HCT116 (cell line): ENCODE data around the gene PHF13. TPM values are rescaled to one million over a fixed set of nuclear protein-coding genes. Genes with fewer than 3 reads are reported as not detected.

ENCODE experiments used
- ATAC-seq: fragments of 200-7000 bp; cut with Tn5 transposase; 2 replicates; pipeline ENCODE4 v1.9.1; 2020; ENCODE audit warnings: mild to moderate bottlenecking, moderate library complexity
- BruUV-seq: library from RNA; stranded (reverse); fragments of 400-500 nt; replicated peaks from 2 replicates; lab custom pipeline; 2021; lab: Mats Ljungman, UMichigan
- CTCF ChIA-PET: fragments of 300-600 bp; sonication (Branson Sonifier 250); formaldehyde crosslinking; loops from one replicate; lab custom pipeline; 2021; ENCODE audit warnings: antibody characterized with exemption; lab: Charles Lee
- POLR2A ChIA-PET: fragments of 300-600, 350-600 bp; sonication (Branson Sonifier 250); formaldehyde crosslinking; loops from one replicate; lab custom pipeline; 2021; ENCODE audit warnings: antibody characterized with exemption; lab: Charles Lee
- RAD21 ChIA-PET, 2 experiments: fragments of 300-600 bp; sonication (Branson Sonifier 250); formaldehyde crosslinking; loops; one replicate each; lab custom pipeline; 2023; ENCODE audit warnings: low total read pairs in 2 of 2; ENCODE audit not compliant: uncharacterized antibody in 2 of 2, unreplicated experiment in 2 of 2, low non-redundant PET in 1 of 2; lab: Charles Lee
- DNase-seq: peaks from one replicate; pipeline ENCODE4 v3.0.0-alpha.2; 2010; ENCODE audit warnings: low read depth, low spot score
- H2AFZ ChIP-seq: fragments of 200-600 bp; shearing (Covaris generic), sonication (generic); 2 replicates; pipeline ENCODE4 v1.6.1; 2017; ENCODE audit warnings: low read depth, mixed run types, mixed read lengths, antibody characterized with exemption, low read length; ENCODE audit not compliant: poor library complexity, severe bottlenecking
- H3K27ac ChIP-seq: 2 replicates; pipeline ENCODE4 v1.5.1; 2012; ENCODE audit warnings: low read depth, low read length
- H3K27me3 ChIP-seq: fragments of 200-600 bp; sonication (generic); 2 replicates; pipeline ENCODE4 v1.6.1; 2016; ENCODE audit warnings: mixed run types, low read length, mixed read lengths; ENCODE audit not compliant: insufficient read depth
- H3K36me3 ChIP-seq, 2 experiments: fragments of 200-500 bp in 1 of 2; fragments of 200-600 bp in 1 of 2; sonication (Bioruptor generic) in 1 of 2; sonication (generic) in 1 of 2; 2 replicates each; pipeline versions ENCODE4 v1.5.1 to v1.6.1; 2014 to 2016; ENCODE audit warnings: low read length in 2 of 2, inconsistent platforms in 1 of 2, mixed read lengths in 1 of 2, mixed run types in 1 of 2; ENCODE audit not compliant: insufficient read depth in 2 of 2, control insufficient read depth in 1 of 2
- H3K4me1 ChIP-seq, 2 experiments: fragments of 200-600 bp in 1 of 2; sonication (generic) in 1 of 2; 2 replicates each; pipeline versions ENCODE4 v1.5.1 to v1.6.1; 2012 to 2017; ENCODE audit warnings: low read length in 2 of 2, inconsistent platforms in 1 of 2, mild to moderate bottlenecking in 1 of 2, mixed read lengths in 1 of 2, mixed run types in 1 of 2, moderate library complexity in 1 of 2; ENCODE audit not compliant: insufficient read depth in 2 of 2, control insufficient read depth in 1 of 2
- H3K4me2 ChIP-seq: fragments of 200-600 bp; sonication (generic); 2 replicates; pipeline ENCODE4 v1.6.1; 2017; ENCODE audit warnings: mixed run types, low read length, mixed read lengths
- H3K4me3 ChIP-seq, 2 experiments: fragments of 200-600 bp in 1 of 2; sonication (generic) in 1 of 2; replicated peaks in 1 of 2; 2 replicates each; pipeline ENCODE4 v1.5.1; 2011 to 2016; ENCODE audit warnings: low read length in 2 of 2, control low read depth in 1 of 2, low read depth in 1 of 2, mild to moderate bottlenecking in 1 of 2, mixed read lengths in 1 of 2, mixed run types in 1 of 2
- H3K79me2 ChIP-seq: fragments of 200-600 bp; sonication (generic); 2 replicates; pipeline ENCODE4 v1.6.1; 2017; ENCODE audit warnings: mild to moderate bottlenecking, mixed run types, low read length, moderate library complexity, mixed read lengths; ENCODE audit not compliant: insufficient read depth
- H3K9ac ChIP-seq: fragments of 200-600 bp; sonication (generic); 2 replicates; pipeline ENCODE4 v1.6.1; 2016; ENCODE audit warnings: low read length, mixed read lengths
- H3K9me2 ChIP-seq: fragments of 200-600 bp; sonication (generic), shearing (Covaris generic); 2 replicates; pipeline ENCODE4 v1.6.1; 2017; ENCODE audit warnings: mixed run types, mild to moderate bottlenecking, moderate library complexity; ENCODE audit not compliant: insufficient read depth
- H3K9me3 ChIP-seq, 2 experiments: fragments of 200-500 bp in 1 of 2; fragments of 200-600 bp in 1 of 2; sonication (Bioruptor generic) in 1 of 2; sonication (generic) in 1 of 2; 2 replicates each; pipeline ENCODE4 v1.6.1; 2014 to 2017; ENCODE audit warnings: low read length in 2 of 2, mixed read lengths in 2 of 2, inconsistent platforms in 1 of 2, low read depth in 1 of 2, mild to moderate bottlenecking in 1 of 2, mixed run types in 1 of 2, moderate library complexity in 1 of 2; ENCODE audit not compliant: control insufficient read depth in 1 of 2, insufficient read depth in 1 of 2
- H4K20me1 ChIP-seq: fragments of 200-600 bp; sonication (generic), shearing (Covaris generic); 2 replicates; pipeline ENCODE4 v1.6.1; 2017; ENCODE audit warnings: mixed run types, mild to moderate bottlenecking, moderate library complexity; ENCODE audit not compliant: insufficient read depth
- CBX3 ChIP-seq: IDR thresholded peaks from 2 replicates; pipeline ENCODE4 v1.6.1; 2012; ENCODE audit warnings: low read depth
- CTCF ChIP-seq, 3 experiments: fragments of 200-600 bp in 1 of 3; sonication (generic) in 1 of 3; IDR thresholded peaks in 2 of 3; conservative IDR thresholded peaks in 1 of 3; 2 replicates each; pipeline ENCODE4 v1.5.1; 2012 to 2017; ENCODE audit warnings: low read depth in 2 of 3, low read length in 2 of 3, antibody characterized with exemption in 1 of 3, borderline replicate concordance in 1 of 3, control low read depth in 1 of 3, mild to moderate bottlenecking in 1 of 3, mixed read lengths in 1 of 3, mixed run types in 1 of 3, moderate library complexity in 1 of 3; ENCODE audit not compliant: insufficient read depth in 1 of 3
- EGR1 ChIP-seq: IDR thresholded peaks from 2 replicates; pipeline ENCODE4 v1.6.1; 2012; ENCODE audit warnings: low read depth
- ELF1 ChIP-seq: IDR thresholded peaks from 2 replicates; pipeline ENCODE4 v1.6.1; 2012; ENCODE audit warnings: low read depth, borderline replicate concordance
- EZH2 ChIP-seq: fragments of 200-600 bp; sonication (generic); IDR thresholded peaks from 2 replicates; pipeline ENCODE4 v1.6.1; 2017; ENCODE audit warnings: antibody characterized with exemption, mixed run types
- EZH2phosphoT487 ChIP-seq: fragments of 200-600 bp; IDR thresholded peaks from 2 replicates; pipeline ENCODE4 v1.6.1; 2018; ENCODE audit warnings: antibody characterized with exemption, borderline replicate concordance
- FOSL1 ChIP-seq: IDR thresholded peaks from 2 replicates; pipeline ENCODE4 v1.6.1; 2012; ENCODE audit warnings: low read depth
- MAX ChIP-seq: IDR thresholded peaks from 2 replicates; pipeline ENCODE4 v1.6.1; 2012
- POLR2A ChIP-seq: IDR thresholded peaks from 2 replicates; pipeline ENCODE4 v1.7.0; 2011; ENCODE audit warnings: borderline replicate concordance; ENCODE audit not compliant: insufficient read depth, insufficient read length; ENCODE audit errors: extremely low read depth
- POLR2AphosphoS5 ChIP-seq: IDR thresholded peaks from 2 replicates; pipeline ENCODE4 v1.6.1; 2011; ENCODE audit warnings: mild to moderate bottlenecking, low read depth, low read length, moderate library complexity
- REST ChIP-seq: IDR thresholded peaks from 2 replicates; pipeline ENCODE4 v1.6.1; 2012; ENCODE audit warnings: low read depth
- SIN3A ChIP-seq: IDR thresholded peaks from 2 replicates; pipeline ENCODE4 v1.6.1; 2012; ENCODE audit warnings: low read depth
- SP1 ChIP-seq: IDR thresholded peaks from 2 replicates; pipeline ENCODE4 v1.6.1; 2012; ENCODE audit warnings: low read depth
- TCF7L2 ChIP-seq: IDR thresholded peaks from 2 replicates; pipeline ENCODE4 v1.7.0; 2011; ENCODE audit warnings: borderline replicate concordance, inconsistent platforms; ENCODE audit not compliant: insufficient read depth, insufficient read length; ENCODE audit errors: extremely low read depth
- YY1 ChIP-seq: IDR thresholded peaks from 2 replicates; pipeline ENCODE4 v1.6.1; 2011; ENCODE audit warnings: low read length, low read depth, moderate library complexity, mild to moderate bottlenecking; ENCODE audit not compliant: insufficient replicate concordance; ENCODE audit errors: extremely low read depth
- ZFX ChIP-seq: fragments of 450-650 bp; IDR thresholded peaks from 2 replicates; pipeline ENCODE4 v1.6.1; 2017
- ZNF274 ChIP-seq: fragments of 200-500 bp; sonication (Bioruptor generic); IDR thresholded peaks from 2 replicates; pipeline ENCODE4 v1.6.1; 2014; ENCODE audit warnings: mild to moderate bottlenecking, low read depth, low read length, inconsistent platforms
- intact Hi-C: fragments of 100-400 bp; cut with micrococcal nuclease; formaldehyde crosslinking; loops from 2 replicates; pipeline ENCODE4 v1.10.0; 2022
- total RNA-seq: library from RNA; stranded (reverse); gene quantifications from one replicate; pipeline ENCODE4 v1.2.1, GENCODE V29; 2021; ENCODE audit not compliant: unreplicated experiment
- TF ChIP-seq, protein P1 (sequence below): IDR thresholded peaks from 2 replicates; pipeline ENCODE4 v1.6.1; 2012

Gene PHF13
- total RNA-seq, 1 experiment from 2014 or later = 25.8 TPM

- TF ChIP-seq REST (no peak), EGR1 (no peak), FOSL1 (no peak), ZFX (no peak), ZNF274 (no peak)
These were observed 13.5 kb downstream of the PHF13 start (continued) for GRCh38 chr1:6627031-6627430.

DNA sequence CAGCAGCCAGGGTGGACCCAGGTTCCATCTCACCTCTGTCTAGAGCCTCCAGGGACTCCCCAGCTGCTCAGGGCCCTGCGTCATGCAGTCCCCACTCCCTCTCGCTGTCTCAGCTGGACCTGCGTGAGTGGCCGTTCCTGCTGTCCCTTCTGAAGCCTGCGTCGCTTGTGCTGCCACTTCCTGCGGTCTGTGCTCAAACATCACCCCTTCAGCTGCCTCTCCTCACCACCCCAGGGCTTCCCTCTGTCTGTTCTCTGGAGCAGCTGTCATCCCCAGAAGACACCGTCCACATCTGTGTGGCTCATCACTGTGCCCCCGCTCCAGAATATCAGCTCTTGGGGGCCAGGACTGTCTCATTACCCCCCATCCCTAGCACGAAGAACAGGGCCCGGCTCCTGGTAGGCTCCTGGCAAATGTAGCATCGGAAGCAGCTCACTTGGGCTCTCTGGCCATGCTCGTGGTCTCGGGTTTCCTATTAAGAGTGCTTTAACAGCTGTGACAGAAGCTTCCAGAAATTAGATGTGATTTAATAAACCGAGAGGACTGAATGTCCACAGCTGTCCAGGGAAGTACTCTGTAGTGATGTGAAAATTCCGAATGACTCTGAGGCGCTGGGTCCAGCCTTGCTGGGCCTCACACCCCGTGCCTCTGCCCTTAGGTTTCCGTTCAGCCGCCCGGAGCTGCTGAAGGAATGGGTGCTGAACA, 14.5 kb downstream of the PHF13 start:
- no peaks in the 10 kb centered on the region for H4K20me1 ChIP-seq
- no peaks in the 10 kb centered on the region for H3K9me2 ChIP-seq
- DNase-seq = no peak
- no peak overlapping the region for H2AFZ ChIP-seq
- H3K4me2 ChIP-seq = no peak overlapping the region
- peaks cover 0 to 18% of the 10 kb centered on the region in 2 experiments; a peak in 2 of 4 replicates for H3K4me1 ChIP-seq
- ChIA-PET RAD21 (no interaction called here), CTCF (no interaction called here), POLR2A (no interaction called here)
- H3K27ac ChIP-seq = no peak overlapping the region
- no peaks in the 10 kb centered on the region for H3K27me3 ChIP-seq
- no TSS peak for BruUV-seq
- H3K36me3 ChIP-seq = peaks cover 12 to 15% of the 10 kb centered on the region in 2 experiments; a peak in 3 of 4 replicates
- no peak overlapping the region for H3K4me3 ChIP-seq
- no peak for ATAC-seq
- intact Hi-C loops = no loop called here
- no peaks in the 10 kb centered on the region for H3K9me3 ChIP-seq
- no peak overlapping the region for H3K9ac ChIP-seq
- peaks cover 38% of the 10 kb centered on the region for H3K79me2 ChIP-seq
- TF ChIP-seq SIN3A (no peak), ZFX (no peak), CTCF (IDR thresholded peaks at IDR 0.05 in 2 of 3, conservative IDR thresholded peaks at IDR 0.05 in 1 of 3; ENCODE audit: borderline replicate concordance in 1 of 3, insufficient read depth in 1 of 3, low read depth in 2 of 3, low read length in 2 of 3) (no peak), FOSL1 (no peak), CBX3 (no peak), EZH2 (no peak), POLR2A (no peak), ZNF274 (no peak), TCF7L2 (no peak), EZH2phosphoT487 (no peak), YY1 (no peak), ELF1 (no peak), POLR2AphosphoS5 (no peak), MAX (no peak), SP1 (no peak)
- TF ChIP-seq, protein P1, sequence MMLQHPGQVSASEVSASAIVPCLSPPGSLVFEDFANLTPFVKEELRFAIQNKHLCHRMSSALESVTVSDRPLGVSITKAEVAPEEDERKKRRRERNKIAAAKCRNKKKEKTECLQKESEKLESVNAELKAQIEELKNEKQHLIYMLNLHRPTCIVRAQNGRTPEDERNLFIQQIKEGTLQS = no peak
